SK-N-SH (cell line): Measurements from ENCODE around the gene PPP1R13L. TPM values are rescaled to one million over a fixed set of nuclear protein-coding genes. Genes with fewer than 3 reads are reported as not detected.

Experiments
- CTCF ChIA-PET: fragments of 300-600, 350-600 bp; formaldehyde crosslinking; extraction: SDS; loops from one replicate; lab custom pipeline; 2021; lab: Yijun Ruan, JAX
- POLR2A ChIA-PET: fragments of 350-600 bp; sonication (Branson Sonifier 250); formaldehyde crosslinking; extraction: SDS; loops from one replicate; lab custom pipeline; 2020; ENCODE audit warnings: antibody characterized with exemption, inconsistent platforms; lab: Yijun Ruan, JAX
- DNase-seq: peaks from one replicate; pipeline ENCODE4 v3.0.0; 2012
- H2AFZ ChIP-seq: fragments of 200-600 bp; sonication (generic); 2 replicates; pipeline ENCODE4 v1.8.1; 2016; ENCODE audit warnings: antibody characterized with exemption, mild to moderate bottlenecking, low read depth
- H3F3A ChIP-seq: fragments of 200-600 bp; sonication (generic); replicated peaks from 2 replicates; pipeline ENCODE3; 2016; ENCODE audit warnings: antibody characterized with exemption, mild to moderate bottlenecking; ENCODE audit not compliant: insufficient read depth
- H3K27ac ChIP-seq, 2 experiments: fragments of 200-500 bp in 1 of 2; fragments of 200-600 bp in 1 of 2; sonication (Bioruptor generic) in 1 of 2; sonication (generic), shearing (Covaris generic) in 1 of 2; 2 replicates each; pipeline versions ENCODE4 v1.5.1 to v1.6.1; 2014 to 2016; ENCODE audit warnings: low read depth in 2 of 2, inconsistent platforms in 1 of 2, low read length in 1 of 2, mild to moderate bottlenecking in 1 of 2, mixed read lengths in 1 of 2
- H3K27me3 ChIP-seq: fragments of 200-600 bp; sonication (generic), shearing (Covaris generic); 2 replicates; pipeline ENCODE4 v1.6.1; 2016; ENCODE audit warnings: mixed run types; ENCODE audit not compliant: insufficient read depth
- H3K36me3 ChIP-seq, 2 experiments: fragments of 200-500 bp in 1 of 2; fragments of 200-600 bp in 1 of 2; sonication (Bioruptor generic) in 1 of 2; sonication (generic) in 1 of 2; replicated peaks in 1 of 2; 2 replicates each; pipeline versions ENCODE3 to v1.5.1; 2014 to 2016; ENCODE audit warnings: low read length in 1 of 2, mild to moderate bottlenecking in 1 of 2; ENCODE audit not compliant: insufficient read depth in 2 of 2, control insufficient read depth in 1 of 2
- H3K4me1 ChIP-seq, 2 experiments: fragments of 200-500 bp in 1 of 2; fragments of 200-600 bp in 1 of 2; sonication (Bioruptor generic) in 1 of 2; sonication (generic), shearing (Covaris generic) in 1 of 2; 2 replicates each; pipeline versions ENCODE4 v1.5.1 to v1.6.1; 2014 to 2016; ENCODE audit warnings: low read depth in 1 of 2, low read length in 1 of 2, mixed run types in 1 of 2; ENCODE audit not compliant: insufficient read depth in 2 of 2, control insufficient read depth in 1 of 2
- H3K4me2 ChIP-seq: fragments of 200-600 bp; sonication (generic), shearing (Covaris generic); 2 replicates; pipeline ENCODE4 v1.6.1; 2017; ENCODE audit warnings: mixed run types
- H3K4me3 ChIP-seq, 2 experiments: fragments of 200-500 bp in 1 of 2; fragments of 200-600 bp in 1 of 2; sonication (Bioruptor generic) in 1 of 2; sonication (generic), shearing (Covaris generic) in 1 of 2; 2 replicates each; pipeline versions ENCODE4 v1.5.1 to v1.8.1; 2014 to 2016; ENCODE audit warnings: low read depth in 2 of 2, inconsistent platforms in 1 of 2, low read length in 1 of 2, mild to moderate bottlenecking in 1 of 2, mixed read lengths in 1 of 2, moderate library complexity in 1 of 2
- H3K79me2 ChIP-seq: fragments of 200-600 bp; sonication (generic); 2 replicates; pipeline ENCODE4 v1.8.1; 2017; ENCODE audit warnings: mild to moderate bottlenecking; ENCODE audit not compliant: insufficient read depth
- H3K9ac ChIP-seq: fragments of 200-600 bp; sonication (generic); 2 replicates; pipeline ENCODE4 v1.6.1; 2017; ENCODE audit warnings: mixed run types
- H3K9me2 ChIP-seq: fragments of 200-600 bp; sonication (generic); 2 replicates; pipeline ENCODE4 v1.6.1; 2017; ENCODE audit warnings: mixed run types
- H3K9me3 ChIP-seq: fragments of 200-600 bp; sonication (generic); 2 replicates; pipeline ENCODE4 v1.6.1; 2017; ENCODE audit warnings: mixed run types, mild to moderate bottlenecking, moderate library complexity
- H4K20me1 ChIP-seq: fragments of 200-600 bp; sonication (generic); 2 replicates; pipeline ENCODE4 v1.6.1; 2017; ENCODE audit warnings: mild to moderate bottlenecking, mixed run types; ENCODE audit not compliant: insufficient read depth
- CTCF ChIP-seq: fragments of 200-600 bp; sonication (generic); IDR thresholded peaks from 2 replicates; pipeline ENCODE4 v1.6.1; 2017; ENCODE audit warnings: antibody characterized with exemption, mild to moderate bottlenecking, moderate library complexity
- ELF1 ChIP-seq: IDR thresholded peaks from 2 replicates; pipeline ENCODE4 v1.4.0; 2012
- FOSL2 ChIP-seq: IDR thresholded peaks from 2 replicates; pipeline ENCODE4 v1.4.0; 2012; ENCODE audit warnings: low read depth, mild to moderate bottlenecking, moderate library complexity, borderline replicate concordance
- GABPA ChIP-seq: IDR thresholded peaks from 2 replicates; pipeline ENCODE4 v1.4.0; 2012; ENCODE audit warnings: low read depth, mild to moderate bottlenecking
- GATA2 ChIP-seq: sonication (generic); formaldehyde crosslinking; IDR thresholded peaks from 2 replicates; pipeline ENCODE4 v1.5.0; 2020; ENCODE audit warnings: mild to moderate bottlenecking, missing genetic modification reagents
- IRF3 ChIP-seq: fragments of 150-350 bp; IDR thresholded peaks from 2 replicates; pipeline ENCODE4 v1.6.1; 2016; ENCODE audit warnings: mild to moderate bottlenecking, low read depth, low read length
- JUND ChIP-seq: IDR thresholded peaks from 2 replicates; pipeline ENCODE4 v1.4.0; 2012
- MAX ChIP-seq: IDR thresholded peaks from 2 replicates; pipeline ENCODE4 v1.4.0; 2012; ENCODE audit warnings: low read depth
- MEF2A ChIP-seq: IDR thresholded peaks from 2 replicates; pipeline ENCODE4 v1.4.0; 2012; ENCODE audit warnings: low read depth, borderline replicate concordance
- MXI1 ChIP-seq: IDR thresholded peaks from 2 replicates; pipeline ENCODE4 v1.6.1; 2012; ENCODE audit warnings: mild to moderate bottlenecking, low read depth, low read length, improper control_type of control experiment
- NRF1 ChIP-seq: IDR thresholded peaks from 2 replicates; pipeline ENCODE4 v1.6.1; 2012; ENCODE audit warnings: low read depth, mild to moderate bottlenecking, low read length
- POLR2AphosphoS5 ChIP-seq: IDR thresholded peaks from 2 replicates; pipeline ENCODE4 v1.6.1; 2012; ENCODE audit warnings: low read depth, low read length
- REST ChIP-seq: IDR thresholded peaks from 2 replicates; pipeline ENCODE4 v1.6.1; 2012; ENCODE audit warnings: mild to moderate bottlenecking, low read depth, low read length, moderate library complexity
- SIN3A ChIP-seq: IDR thresholded peaks from 2 replicates; pipeline ENCODE4 v1.6.1; 2012; ENCODE audit warnings: low read depth, mild to moderate bottlenecking, low read length, moderate library complexity, borderline replicate concordance
- TAF1 ChIP-seq: IDR thresholded peaks from 2 replicates; pipeline ENCODE4 v1.6.1; 2012; ENCODE audit warnings: low read depth, mild to moderate bottlenecking, low read length, moderate library complexity, borderline replicate concordance
- TCF12 ChIP-seq: IDR thresholded peaks from 2 replicates; pipeline ENCODE4 v1.4.0; 2012
- USF1 ChIP-seq: IDR thresholded peaks from 2 replicates; pipeline ENCODE4 v1.4.0; 2012; ENCODE audit warnings: low read depth, borderline replicate concordance
- ZBTB33 ChIP-seq: IDR thresholded peaks from 2 replicates; pipeline ENCODE4 v1.4.0; 2012; ENCODE audit warnings: low read depth, borderline replicate concordance
- WGBS: methylation state at CpG from one replicate; pipeline ENCODE4 v1.1.6; 2017; ENCODE audit warnings: low lambda C conversion rate; 5-methylcytosine and 5-hydroxymethylcytosine counted together
- polyA plus RNA-seq, 3 experiments: library from polyadenylated mRNA; depleted of rRNA; stranded (reverse); fragments of >200 nt; gene quantifications; 2 replicates each; pipeline ENCODE4 v1.2.3, GENCODE V29; 2012

Gene PPP1R13L
- polyA plus RNA-seq, 1 of the 3 experiments (the other 2 are of a cell fraction), result 18.0 TPM

GRCh38 chr19:45376045-45376724 is 28.7 kb downstream of the PPP1R13L start (continued):
- TF ChIP-seq REST, result no peak
- no peak for TF ChIP-seq GABPA
- TF ChIP-seq CTCF, result no peak
- TF ChIP-seq MAX, result peak; percentile 77
- TF ChIP-seq USF1, result peak; percentile 80
- TF ChIP-seq MEF2A, result no peak
- TF ChIP-seq IRF3, result no peak
- no peak; the same call in 1 of the 2 replicates for TF ChIP-seq ELF1
- peak; percentile 28; the same call in 1 of the 2 replicates for TF ChIP-seq FOSL2

GRCh38 chr19:45370410-45371204 is 34.3 kb downstream of the PPP1R13L start, which contains the start of gene ERCC2:
ERCC2 (minus strand) TSS chr19:45370573; CDS start chr19:45370540, 33 bp downstream.
- POLR2A ChIA-PET, result interaction anchor here (0.7 kb wide), 1 partner anchor 17 kb away, joined by 3 read pairs; no protein-coding TSS in a partner anchor
- peak within 1 kb of the TSS; percentile 76 for H3K9ac ChIP-seq
- peak within 1 kb of the TSS; percentile 60 to 90 for H3K4me3 ChIP-seq
- no peaks in the 10 kb centered on the region for H3K9me2 ChIP-seq
- no peaks in the 10 kb centered on the region for H3K27me3 ChIP-seq
- peaks cover 12% of the 10 kb centered on the region for H3F3A ChIP-seq
- peak within 1 kb of the TSS; percentile 98 for H2AFZ ChIP-seq
- H4K20me1 ChIP-seq, result no peaks in the 10 kb centered on the region
- H3K79me2 ChIP-seq, result peaks cover 44% of the 10 kb centered on the region
- H3K9me3 ChIP-seq, result no peaks in the 10 kb centered on the region
- peak; percentile 100 for DNase-seq
- WGBS, result 5% methylated on average over 53 of the region's 55 CpGs
- H3K27ac ChIP-seq, result peak within 1 kb of the TSS; percentile 79 to 88
- H3K36me3 ChIP-seq, result peaks cover 0 to 17% of the 10 kb centered on the region in 2 experiments
- peak within 1 kb of the TSS; percentile 96 for H3K4me2 ChIP-seq
- peaks cover 5 to 7% of the 10 kb centered on the region in 2 experiments; a peak in 2 of 4 replicates for H3K4me1 ChIP-seq
- CTCF ChIA-PET, result interaction anchor here (1.0 to 3.5 kb wide), 6 partner anchors 23 to 69 kb away, joined by 3 to 13 read pairs (median 3); partner anchors contain the start of gene PPP1R13L
- no peak for TF ChIP-seq ZBTB33
- TF ChIP-seq GATA2 (CRISPR knock-in tag), result no peak
- peak; percentile 18; the same call in 1 of the 2 replicates for TF ChIP-seq TAF1
- TF ChIP-seq TCF12, result no peak
- TF ChIP-seq MAX, result 0 out of 2 replicates have a peak, but pooled peaks have one; percentile 19
- peak; percentile 34; the same call in 1 of the 2 replicates for TF ChIP-seq POLR2AphosphoS5
- peak; percentile 95 for TF ChIP-seq NRF1
- no peak for TF ChIP-seq SIN3A
- no peak for TF ChIP-seq JUND
- 0 out of 2 replicates have a peak, but pooled peaks have one; percentile 7 for TF ChIP-seq MXI1
